T-helper 9 cell (primary cell): Measurements from ENCODE around the gene CLINT1.
"Not testable (repeated sequence)": the region's sequence is repeated elsewhere in the genome, so short reads cannot be mapped to it uniquely, and the experiment has no call there.

ENCODE experiments used
- DNase-seq: peaks from one replicate; pipeline ENCODE4 v3.0.0-alpha.2; 2020
- total RNA-seq, 2 donors: gene quantifications; one replicate each; lab custom pipeline; 2026; lab: John Stamatoyannopoulos, UW

The CLINT1 gene
- 137 to 154 reads per million in 2 donors for total RNA-seq

GRCh38 chr5:157858527-157859226 is at the start of gene CLINT1:
Gene CLINT1, minus strand, starts transcription at chr5:157859145. Its CDS starts 175 bp downstream, at chr5:157858970.
- peak; percentile 83 for DNase-seq

- no peak for DNase-seq
Observed at GRCh38 chr5:157908459-157908858, 49.5 kb upstream of the CLINT1 start.

GRCh38 chr5:157907479-157907878 is 48.5 kb upstream of the CLINT1 start:
- DNase-seq, result no peak

- DNase-seq, result no peak
Observed at GRCh38 chr5:157903117-157903450, 44.1 kb upstream of the CLINT1 start.

GRCh38 chr5:157902449-157903116 is 43.6 kb upstream of the CLINT1 start:
- DNase-seq, result no peak

- no peak for DNase-seq
Observed at GRCh38 chr5:157900644-157901043, 41.7 kb upstream of the CLINT1 start.

GRCh38 chr5:157893611-157894010 is 34.7 kb upstream of the CLINT1 start:
- DNase-seq, result no peak

GRCh38 chr5:157892974-157893373 is 34.0 kb upstream of the CLINT1 start:
- no peak for DNase-seq

GRCh38 chr5:157890836-157891597 is 32.1 kb upstream of the CLINT1 start:
- DNase-seq, result no peak

GRCh38 chr5:157888814-157889532 is 30.0 kb upstream of the CLINT1 start:
- DNase-seq, result no peak

- no peak for DNase-seq
Observed at GRCh38 chr5:157886796-157887380, 27.9 kb upstream of the CLINT1 start.

- not testable (repeated sequence) for DNase-seq
Observed at GRCh38 chr5:157885051-157885450, 26.1 kb upstream of the CLINT1 start.

GRCh38 chr5:157881498-157881897 is 22.6 kb upstream of the CLINT1 start:
- not testable (repeated sequence) for DNase-seq

- DNase-seq, result no peak
Observed at GRCh38 chr5:157877821-157878220, 18.9 kb upstream of the CLINT1 start.

GRCh38 chr5:157874861-157875260 is 15.9 kb upstream of the CLINT1 start:
- DNase-seq, result no peak

GRCh38 chr5:157870837-157871834 is 12.2 kb upstream of the CLINT1 start:
- no peak for DNase-seq

GRCh38 chr5:157867751-157868387 is 8.9 kb upstream of the CLINT1 start:
- DNase-seq, result no peak

GRCh38 chr5:157866536-157866935 is 7.6 kb upstream of the CLINT1 start:
- DNase-seq, result no peak

GRCh38 chr5:157865781-157866180 is 6.8 kb upstream of the CLINT1 start:
- DNase-seq, result no peak

GRCh38 chr5:157864067-157864466 is 5.1 kb upstream of the CLINT1 start:
- no peak for DNase-seq
